Upper lobe of left lung (tissue), 4 donors: ENCODE results near the gene PIP4K2B.

Source experiments
- CTCF ChIP-seq, 6 experiments: fragments of 450-650 bp in 4 of 6; fragments of 200-600 bp in 2 of 6; sonication (generic) in 2 of 6; IDR thresholded peaks; one replicate each; pipeline ENCODE4 v1.5.1; 2016 to 2019; ENCODE audit warnings: antibody characterized with exemption in 6 of 6
- POLR2A ChIP-seq, 4 donors: fragments of 450-650 bp; IDR thresholded peaks; one replicate each; pipeline ENCODE4 v1.5.1; 2016 to 2017; ENCODE audit warnings: antibody characterized with exemption in 4 of 4, mild to moderate bottlenecking in 2 of 4
- POLR2AphosphoS5 ChIP-seq, 2 donors: sonication (generic); formaldehyde crosslinking; IDR thresholded peaks; one replicate each; pipeline ENCODE4 v1.5.1; 2017; ENCODE audit warnings: antibody characterized with exemption in 2 of 2

- no peak for TF ChIP-seq CTCF (IDR thresholded peaks at IDR 0.05)
- TF ChIP-seq POLR2A (IDR thresholded peaks at IDR 0.05) = no peak
- no peak for TF ChIP-seq POLR2AphosphoS5 (IDR thresholded peaks at IDR 0.05)
These were observed 60.7 kb downstream of the PIP4K2B start for GRCh38 chr17:38738686-38739085.
